ENCODE measurements around the gene PDE4DIP.
"Not testable (repeated sequence)": the region's sequence is repeated elsewhere in the genome, so short reads cannot be mapped to it uniquely, and the experiment has no call there.

The PDE4DIP gene

DNA sequence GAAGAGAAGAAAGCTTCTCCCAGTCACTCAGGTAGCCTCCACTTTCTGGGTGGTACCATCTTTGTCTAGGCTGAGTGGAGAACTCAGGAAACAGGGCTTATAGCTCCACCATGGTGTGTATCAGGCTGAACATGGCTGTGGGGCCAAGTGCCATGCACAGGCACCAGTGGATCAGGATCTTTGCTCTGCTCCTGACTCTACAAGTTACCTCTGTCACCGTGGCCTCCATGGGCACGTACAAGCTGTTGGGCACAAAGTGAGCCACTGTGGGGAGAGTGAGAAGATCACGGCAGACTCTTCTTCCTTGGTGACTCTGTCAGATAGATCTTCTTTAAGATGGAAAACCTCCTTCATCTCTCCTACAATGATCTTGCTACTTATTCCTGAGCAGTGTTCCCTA is 165.5 kb downstream of the PDE4DIP start:
- intact Hi-C loops (cut with DNase I), result not testable (repeated sequence)
- DNase-seq, result peak in 1 of 42 donors; percentile 23

DNA sequence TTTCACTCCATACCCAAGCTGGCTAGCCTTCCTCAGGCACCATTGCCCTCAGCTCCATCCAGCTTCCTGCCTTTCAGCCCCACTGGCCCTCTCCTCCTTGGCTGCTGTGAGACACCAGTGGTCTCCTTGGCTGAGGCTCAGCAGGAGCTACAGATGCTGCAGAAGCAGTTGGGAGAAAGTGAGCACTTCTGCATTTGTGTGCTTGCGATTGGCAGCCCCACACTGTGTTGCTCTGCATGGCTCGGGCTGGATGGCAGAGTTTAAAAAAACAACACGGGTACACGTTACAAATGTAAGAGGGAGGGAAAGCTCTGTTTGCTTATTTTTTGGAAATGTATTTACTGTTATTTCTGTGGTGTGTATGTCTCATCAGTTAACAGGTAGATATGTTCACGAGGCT is 168.4 kb downstream of the PDE4DIP start:
- intact Hi-C loops (cut with DNase I); DNase-seq: not testable (repeated sequence)

DNA sequence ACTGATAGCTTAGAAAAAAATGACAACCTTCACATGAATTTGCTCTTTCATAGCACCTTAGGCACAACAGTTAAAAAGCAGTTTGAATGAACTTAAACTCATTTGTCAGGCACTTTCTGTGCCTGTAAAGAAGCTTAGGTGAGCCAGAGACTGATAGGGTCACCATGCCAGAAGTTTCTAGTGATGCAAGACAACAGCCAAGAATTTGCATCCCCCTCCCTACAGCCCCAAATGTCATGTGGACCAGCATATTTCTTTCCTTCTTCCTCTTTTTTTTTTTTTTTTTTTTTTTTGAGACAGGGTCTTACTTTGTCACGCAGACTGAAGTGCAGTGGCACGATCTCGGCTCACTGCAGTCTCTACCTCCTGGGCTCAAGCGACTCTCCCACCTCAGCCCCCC is 169.3 kb downstream of the PDE4DIP start:
- DNase-seq; intact Hi-C loops (cut with DNase I): not testable (repeated sequence)

DNA sequence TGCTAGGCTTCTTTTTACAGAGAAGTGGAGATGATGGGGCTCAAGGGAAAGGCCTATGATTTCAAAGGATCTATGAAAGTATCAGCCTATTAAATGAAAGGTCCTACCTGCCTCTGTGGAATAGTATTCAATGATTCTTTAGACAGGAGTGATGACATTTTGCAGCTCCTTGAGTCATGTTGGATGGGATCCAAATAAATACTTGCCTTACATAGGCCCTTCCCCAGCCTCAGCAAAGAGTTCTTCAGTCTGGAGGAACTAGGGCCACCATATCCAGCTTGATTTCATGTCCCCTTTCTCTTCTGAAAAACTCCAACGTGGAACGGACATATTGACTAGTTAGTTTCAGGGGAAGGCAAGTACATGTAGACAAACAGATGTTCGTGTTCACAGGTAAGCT is 171.3 kb downstream of the PDE4DIP start:
- intact Hi-C loops (cut with DNase I); DNase-seq: not testable (repeated sequence)

DNA sequence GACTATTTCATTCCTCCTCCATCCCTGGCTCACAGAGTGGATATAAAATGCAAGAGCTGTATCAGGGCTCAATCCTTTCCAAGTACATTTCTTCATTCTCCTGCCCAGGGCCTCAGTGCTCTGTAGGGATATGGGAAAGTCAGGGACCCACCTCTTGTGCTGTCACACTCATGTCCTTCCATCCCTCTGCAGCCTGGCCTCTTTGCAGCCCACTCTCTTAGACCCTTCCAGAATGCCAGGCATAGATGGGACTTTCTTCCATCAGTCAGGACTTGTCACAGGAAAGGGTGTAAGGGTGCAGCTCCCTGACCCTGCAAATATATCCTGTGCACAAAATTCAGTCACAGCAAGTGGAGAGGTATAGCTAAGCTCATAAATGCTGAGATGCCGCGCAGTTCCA is 172.4 kb downstream of the PDE4DIP start:
- intact Hi-C loops (cut with DNase I); DNase-seq: not testable (repeated sequence)

DNA sequence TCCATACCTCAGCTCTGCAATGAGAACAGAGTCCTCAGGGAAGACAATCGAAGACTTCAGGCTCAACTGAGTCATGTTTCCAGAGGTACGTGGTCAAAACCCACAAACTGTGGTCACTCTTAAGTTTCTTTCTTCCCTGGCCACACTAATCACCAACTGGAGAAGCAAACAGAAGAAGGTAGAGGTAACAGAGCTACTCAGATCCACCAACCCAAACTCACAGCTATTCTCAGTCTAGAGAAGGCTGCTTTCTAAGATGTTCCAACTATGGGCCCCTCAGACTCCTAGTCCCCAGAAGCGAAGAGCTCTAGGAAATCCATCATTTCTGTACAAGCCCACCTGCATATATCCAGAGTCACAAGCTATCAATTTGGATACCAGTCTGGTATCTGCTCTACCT is 174.3 kb downstream of the PDE4DIP start:
- intact Hi-C loops (cut with DNase I); DNase-seq: not testable (repeated sequence)

DNA sequence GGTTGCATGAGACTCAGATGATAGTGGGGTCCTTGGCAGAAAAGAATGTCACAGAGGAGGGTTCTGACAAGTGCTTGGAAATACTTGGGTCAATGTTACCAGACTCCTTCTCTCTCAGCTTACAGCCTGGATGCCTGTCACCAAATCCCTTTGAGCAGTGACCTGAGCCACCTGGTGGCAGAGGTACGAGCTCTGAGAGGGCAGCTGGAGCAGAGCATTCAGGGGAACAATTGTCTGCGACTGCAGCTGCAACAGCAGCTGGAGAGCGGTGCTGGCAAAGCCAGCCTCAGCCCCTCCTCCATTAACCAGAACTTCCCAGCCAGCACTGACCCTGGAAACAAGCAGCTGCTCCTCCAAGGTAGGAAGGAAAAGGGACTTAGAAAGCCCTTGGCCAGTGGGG is 180.1 kb downstream of the PDE4DIP start:
- DNase-seq; intact Hi-C loops (cut with DNase I): not testable (repeated sequence)

DNA sequence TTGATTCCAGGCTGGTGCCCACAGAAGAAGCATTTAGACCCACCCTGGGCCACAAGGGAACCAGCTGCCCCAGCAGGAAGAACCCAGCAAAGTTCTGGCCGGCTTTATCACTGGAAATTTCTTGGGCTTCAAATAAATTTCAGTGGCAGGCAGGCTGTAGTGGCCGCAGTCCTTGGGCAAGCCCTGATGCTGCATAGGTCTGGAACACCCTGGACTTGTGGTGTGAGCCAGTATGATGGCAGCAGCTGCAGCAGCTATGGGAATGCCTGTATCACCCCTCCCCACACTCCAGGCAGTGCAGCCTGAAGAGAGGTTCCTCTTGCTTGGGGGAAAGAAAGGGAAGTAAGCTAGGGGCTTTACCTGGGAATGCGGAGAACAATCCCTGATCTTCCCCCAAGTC is 189.7 kb downstream of the PDE4DIP start:
- DNase-seq; intact Hi-C loops (cut with DNase I): not testable (repeated sequence)

DNA sequence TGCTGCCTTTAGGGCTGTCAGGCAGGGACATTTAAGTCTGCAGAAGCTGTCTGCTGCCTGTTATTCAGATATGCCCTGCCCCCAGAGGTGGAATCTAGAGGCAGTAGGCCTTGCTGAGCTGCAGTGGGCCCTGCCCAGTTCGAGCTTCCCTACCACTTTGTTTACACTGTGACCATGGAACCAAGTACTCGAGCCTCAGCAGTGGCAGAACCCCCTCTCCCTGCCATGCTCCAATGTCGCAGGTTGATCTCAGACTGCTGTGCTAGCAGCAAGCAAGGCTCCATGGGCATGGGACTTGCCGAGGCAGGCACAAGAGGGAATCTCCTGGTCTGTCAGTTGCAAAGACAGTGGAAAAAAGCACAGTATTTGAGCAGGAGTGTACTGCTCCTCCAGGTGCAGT is 198.8 kb downstream of the PDE4DIP start:
- intact Hi-C loops (cut with DNase I); DNase-seq: not testable (repeated sequence)

DNA sequence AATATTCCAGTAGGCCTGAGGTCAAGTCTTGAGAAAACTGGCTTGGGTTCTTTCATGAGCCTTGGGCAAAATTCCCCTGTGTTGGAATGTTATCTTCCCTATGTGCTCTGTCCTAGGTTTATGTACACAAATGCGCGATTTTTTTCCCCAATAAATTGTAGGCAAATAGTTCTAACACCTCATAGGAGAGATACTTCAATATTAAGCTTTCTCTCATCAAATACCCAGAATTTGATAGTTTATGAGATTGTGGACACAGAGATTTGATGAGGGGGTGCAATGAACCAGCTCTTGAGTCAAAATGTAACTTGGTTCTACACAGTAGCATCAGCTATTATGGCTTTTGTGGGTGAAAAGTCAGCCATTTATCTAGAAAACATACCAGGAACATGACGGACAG is 220.4 kb downstream of the PDE4DIP start:
- intact Hi-C loops (cut with DNase I); DNase-seq: not testable (repeated sequence)

DNA sequence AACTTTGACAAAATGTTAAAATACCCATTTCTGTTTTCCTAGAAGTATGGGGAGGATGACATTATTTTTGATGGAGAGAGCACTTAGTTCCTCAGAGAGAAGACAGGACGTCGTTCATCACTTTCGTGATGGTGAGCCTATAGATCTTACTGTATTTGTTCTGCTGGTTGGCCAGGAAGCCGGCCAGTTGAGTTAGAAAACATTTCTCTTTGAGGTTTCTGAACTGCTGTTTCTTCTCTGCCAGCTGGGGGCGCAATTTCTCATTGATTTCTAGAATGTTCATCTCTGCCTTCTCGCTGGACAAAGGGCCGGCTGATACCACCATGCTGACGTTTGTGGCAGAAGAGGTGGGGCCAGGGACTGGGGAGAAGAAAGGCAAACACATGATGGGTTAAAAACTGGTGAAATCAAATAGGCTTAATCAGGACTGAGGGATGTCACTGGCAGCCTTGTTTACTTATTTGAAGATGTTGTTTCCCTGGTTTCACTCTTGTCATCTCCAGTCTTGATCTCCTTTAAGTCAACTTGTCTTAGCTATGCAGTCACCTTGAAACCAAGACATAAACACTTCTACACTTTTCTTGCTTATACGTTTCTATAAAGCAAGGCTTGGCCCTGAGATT is 231.4 kb downstream of the PDE4DIP start:
- DNase-seq; intact Hi-C loops (cut with DNase I): not testable (repeated sequence)

All from head of caudate nucleus (tissue), 42 donors.